ENCODE results near the gene TDRD6. TPM values are rescaled to one million over a fixed set of nuclear protein-coding genes. Genes with fewer than 3 reads are reported as not detected.
A peak's percentile ranks its signal among the peaks of the same experiment; 100 is the strongest.
"Not testable (repeated sequence)": the region's sequence is repeated elsewhere in the genome, so short reads cannot be mapped to it uniquely, and the experiment has no call there.

TDRD6 gene
- not detected for total RNA-seq
- polyA plus RNA-seq: not detected

GRCh38 chr6:46687619-46688097 lies at the start of gene TDRD6:
TDRD6 (plus strand) TSS chr6:46687885; CDS start chr6:46688129, 244 bp downstream.
- DNase-seq (no peak), ATAC-seq (ENCODE audit: low read depth in 2 of 2) (no peak)
- Histone ChIP-seq H3K4me3 (ENCODE audit: low read depth, low read length) (no peak within 1 kb of the TSS), H3K9me3 (ENCODE audit: control insufficient read depth in 2 of 2, low read length in 2 of 2) (no peaks in the 10 kb centered on the region), H3K27me3 (ENCODE audit: control insufficient read depth, insufficient read depth, low read length) (no peaks in the 10 kb centered on the region), H3K36me3 (ENCODE audit: control insufficient read depth, insufficient read depth, low read length) (no peaks in the 10 kb centered on the region), H3K4me1 (ENCODE audit: control insufficient read depth, insufficient read depth, low read length, poor library complexity, severe bottlenecking) (no peaks in the 10 kb centered on the region), H3K27ac (ENCODE audit: insufficient read depth, low read length, poor library complexity, severe bottlenecking) (no peak within 1 kb of the TSS)
- peaks cover 0 to 2% (median 0%) of the 10 kb centered on the region in 7 donors for H3K9me3 Mint-ChIP-seq
- H3K4me3 Mint-ChIP-seq: no peak within 1 kb of the TSS
- H3K27me3 Mint-ChIP-seq: no peaks in the 10 kb centered on the region
- no peaks in the 10 kb centered on the region for H3K4me1 Mint-ChIP-seq
- no peak within 1 kb of the TSS for H3K27ac Mint-ChIP-seq
- H3K36me3 Mint-ChIP-seq: no peaks in the 10 kb centered on the region

- H3K4me3 Mint-ChIP-seq: no peak overlapping the region
- H3K27ac Mint-ChIP-seq: no peak overlapping the region
- Histone ChIP-seq H3K36me3 (ENCODE audit: control insufficient read depth, insufficient read depth, low read length) (no peaks in the 10 kb centered on the region), H3K27ac (ENCODE audit: insufficient read depth, low read length, poor library complexity, severe bottlenecking) (no peak overlapping the region), H3K4me1 (ENCODE audit: control insufficient read depth, insufficient read depth, low read length, poor library complexity, severe bottlenecking) (no peaks in the 10 kb centered on the region), H3K9me3 (ENCODE audit: control insufficient read depth in 2 of 2, low read length in 2 of 2) (no peaks in the 10 kb centered on the region), H3K4me3 (ENCODE audit: low read depth, low read length) (no peak overlapping the region), H3K27me3 (ENCODE audit: control insufficient read depth, insufficient read depth, low read length) (no peaks in the 10 kb centered on the region)
- no peak for DNase-seq
- no peaks in the 10 kb centered on the region for H3K4me1 Mint-ChIP-seq
- H3K9me3 Mint-ChIP-seq: peaks cover 0 to 2% (median 0%) of the 10 kb centered on the region in 7 donors
- no peaks in the 10 kb centered on the region for H3K27me3 Mint-ChIP-seq
- H3K36me3 Mint-ChIP-seq: no peaks in the 10 kb centered on the region
- ATAC-seq (ENCODE audit: low read depth in 2 of 2): no peak
Measured at GRCh38 chr6:46637933-46638332, 49.8 kb upstream of the TDRD6 start.

GRCh38 chr6:46638650-46639049 lies 49.0 kb upstream of the TDRD6 start:
- peaks cover 0 to 3% (median 0%) of the 10 kb centered on the region in 7 donors for H3K9me3 Mint-ChIP-seq
- H3K27ac Mint-ChIP-seq: no peak overlapping the region
- DNase-seq: no peak
- Histone ChIP-seq H3K36me3 (ENCODE audit: control insufficient read depth, insufficient read depth, low read length) (no peaks in the 10 kb centered on the region), H3K9me3 (ENCODE audit: control insufficient read depth in 2 of 2, low read length in 2 of 2) (no peaks in the 10 kb centered on the region), H3K4me1 (ENCODE audit: control insufficient read depth, insufficient read depth, low read length, poor library complexity, severe bottlenecking) (no peaks in the 10 kb centered on the region), H3K4me3 (ENCODE audit: low read depth, low read length) (no peak overlapping the region), H3K27ac (ENCODE audit: insufficient read depth, low read length, poor library complexity, severe bottlenecking) (no peak overlapping the region), H3K27me3 (ENCODE audit: control insufficient read depth, insufficient read depth, low read length) (no peaks in the 10 kb centered on the region)
- H3K27me3 Mint-ChIP-seq: no peaks in the 10 kb centered on the region
- no peaks in the 10 kb centered on the region for H3K4me1 Mint-ChIP-seq
- H3K4me3 Mint-ChIP-seq: no peak overlapping the region
- no peak for ATAC-seq (ENCODE audit: low read depth in 2 of 2)
- H3K36me3 Mint-ChIP-seq: no peaks in the 10 kb centered on the region

- Mint-ChIP-seq H3K4me3 (no peak overlapping the region), H3K27me3 (no peaks in the 10 kb centered on the region), H3K36me3 (no peaks in the 10 kb centered on the region), H3K4me1 (no peaks in the 10 kb centered on the region), H3K27ac (no peak overlapping the region), H3K9me3 (peaks cover 0 to 4% (median 0%) of the 10 kb centered on the region in 7 donors)
- Histone ChIP-seq H3K27me3 (ENCODE audit: control insufficient read depth, insufficient read depth, low read length) (no peaks in the 10 kb centered on the region), H3K27ac (ENCODE audit: insufficient read depth, low read length, poor library complexity, severe bottlenecking) (no peak overlapping the region), H3K4me1 (ENCODE audit: control insufficient read depth, insufficient read depth, low read length, poor library complexity, severe bottlenecking) (no peaks in the 10 kb centered on the region), H3K36me3 (ENCODE audit: control insufficient read depth, insufficient read depth, low read length) (no peaks in the 10 kb centered on the region), H3K9me3 (ENCODE audit: control insufficient read depth in 2 of 2, low read length in 2 of 2) (no peaks in the 10 kb centered on the region), H3K4me3 (ENCODE audit: low read depth, low read length) (no peak overlapping the region)
- ATAC-seq (ENCODE audit: low read depth in 2 of 2) (no peak), DNase-seq (no peak)
Measured at GRCh38 chr6:46642928-46643751, 44.5 kb upstream of the TDRD6 start.

DNA sequence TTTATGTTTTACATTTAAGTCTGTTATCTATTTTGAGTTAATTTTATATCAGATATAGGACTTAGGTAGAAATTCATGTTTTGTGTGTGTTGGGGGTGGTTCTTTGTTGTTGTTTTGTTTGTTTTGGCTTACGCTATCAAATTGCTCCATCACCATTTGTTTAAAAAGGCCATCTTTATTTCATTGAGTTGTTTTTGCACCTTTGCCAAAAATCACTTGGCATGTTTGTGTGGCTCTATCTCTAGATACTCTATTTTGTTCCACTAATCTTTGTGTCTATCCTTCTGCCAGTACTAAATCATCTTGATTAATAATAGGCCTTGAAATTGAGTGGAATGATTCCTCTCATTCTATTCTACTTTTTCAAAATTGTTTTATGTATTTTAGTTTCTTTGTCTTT lies 42.4 kb upstream of the TDRD6 start:
- Mint-ChIP-seq H3K27me3 (peaks cover 9% of the 10 kb centered on the region), H3K9me3 (peaks cover 0 to 4% (median 3%) of the 10 kb centered on the region in 7 donors), H3K36me3 (no peaks in the 10 kb centered on the region), H3K4me1 (no peaks in the 10 kb centered on the region), H3K4me3 (no peak overlapping the region), H3K27ac (no peak overlapping the region)
- no peak for ATAC-seq (ENCODE audit: low read depth in 2 of 2)
- Histone ChIP-seq H3K4me3 (ENCODE audit: low read depth, low read length) (no peak overlapping the region), H3K27ac (ENCODE audit: insufficient read depth, low read length, poor library complexity, severe bottlenecking) (no peak overlapping the region), H3K27me3 (ENCODE audit: control insufficient read depth, insufficient read depth, low read length) (no peaks in the 10 kb centered on the region), H3K9me3 (ENCODE audit: control insufficient read depth in 2 of 2, low read length in 2 of 2) (no peaks in the 10 kb centered on the region), H3K4me1 (ENCODE audit: control insufficient read depth, insufficient read depth, low read length, poor library complexity, severe bottlenecking) (no peaks in the 10 kb centered on the region), H3K36me3 (ENCODE audit: control insufficient read depth, insufficient read depth, low read length) (no peaks in the 10 kb centered on the region)
- no peak for DNase-seq

GRCh38 chr6:46648108-46648507 lies 39.6 kb upstream of the TDRD6 start:
- not testable (repeated sequence) for H3K9me3 Mint-ChIP-seq, DNase-seq

GRCh38 chr6:46648869-46649492 lies 38.7 kb upstream of the TDRD6 start:
- no peaks in the 10 kb centered on the region for H3K9me3 ChIP-seq (ENCODE audit: control insufficient read depth in 2 of 2, low read length in 2 of 2)
- peaks cover 5 to 16% (median 13%) of the 10 kb centered on the region in 4 donors for H3K4me1 Mint-ChIP-seq
- no peaks in the 10 kb centered on the region for H3K36me3 ChIP-seq (ENCODE audit: control insufficient read depth, insufficient read depth, low read length)
- H3K27me3 Mint-ChIP-seq: peaks cover 35% of the 10 kb centered on the region
- peaks cover 0 to 3% (median 2%) of the 10 kb centered on the region in 7 donors for H3K9me3 Mint-ChIP-seq
- H3K27me3 ChIP-seq (ENCODE audit: control insufficient read depth, insufficient read depth, low read length): peaks cover 10% of the 10 kb centered on the region
- ATAC-seq (ENCODE audit: low read depth in 2 of 2): no peak
- no peak overlapping the region for H3K4me3 Mint-ChIP-seq
- DNase-seq: no peak
- no peak overlapping the region for H3K4me3 ChIP-seq (ENCODE audit: low read depth, low read length)
- no peak overlapping the region for H3K27ac ChIP-seq (ENCODE audit: insufficient read depth, low read length, poor library complexity, severe bottlenecking)
- H3K4me1 ChIP-seq (ENCODE audit: control insufficient read depth, insufficient read depth, low read length, poor library complexity, severe bottlenecking): peaks cover 15% of the 10 kb centered on the region
- peak overlapping the region in 1 of 3 donors; percentile 50 for H3K27ac Mint-ChIP-seq
- H3K36me3 Mint-ChIP-seq: no peaks in the 10 kb centered on the region

More at GRCh38 chr6:46648108-46648507, 39.6 kb upstream of the TDRD6 start:
- not testable (repeated sequence) for ATAC-seq (ENCODE audit: low read depth in 2 of 2); H3K27me3 ChIP-seq (ENCODE audit: control insufficient read depth, insufficient read depth, low read length); H3K36me3 ChIP-seq (ENCODE audit: control insufficient read depth, insufficient read depth, low read length); H3K4me3 ChIP-seq (ENCODE audit: low read depth, low read length); H3K36me3 Mint-ChIP-seq; H3K27ac ChIP-seq (ENCODE audit: insufficient read depth, low read length, poor library complexity, severe bottlenecking); H3K4me3 Mint-ChIP-seq; H3K9me3 ChIP-seq (ENCODE audit: control insufficient read depth in 2 of 2, low read length in 2 of 2); H3K27ac Mint-ChIP-seq; H3K4me1 ChIP-seq (ENCODE audit: control insufficient read depth, insufficient read depth, low read length, poor library complexity, severe bottlenecking)
- peaks cover 27% of the 10 kb centered on the region for H3K27me3 Mint-ChIP-seq
- peaks cover 0 to 11% (median 8%) of the 10 kb centered on the region in 4 donors for H3K4me1 Mint-ChIP-seq

Measured in CD4-positive, CD25-positive, alpha-beta regulatory T cell (primary cell).